Tibial nerve (tissue), 4 donors: ENCODE data around the gene CD6.

Experiments used
- EP300 ChIP-seq, 2 donors: sonication (generic); formaldehyde crosslinking; IDR thresholded peaks; one replicate each; pipeline ENCODE4 v1.6.1; 2017; ENCODE audit warnings: antibody characterized with exemption in 2 of 2, mild to moderate bottlenecking in 1 of 2
- POLR2A ChIP-seq, 2 donors: fragments of 450-650 bp; IDR thresholded peaks; one replicate each; pipeline ENCODE4 v1.6.1; 2017; ENCODE audit warnings: antibody characterized with exemption in 2 of 2, mild to moderate bottlenecking in 2 of 2, moderate library complexity in 2 of 2
- TF ChIP-seq, protein P1 (sequence below), 5 experiments: fragments of 200-600 bp in 3 of 5; fragments of 450-650 bp in 2 of 5; sonication (generic) in 3 of 5; IDR thresholded peaks; one replicate each; pipeline ENCODE4 v1.5.1; 2016 to 2019; ENCODE audit warnings: antibody characterized with exemption in 5 of 5, mild to moderate bottlenecking in 3 of 5, moderate library complexity in 2 of 5

DNA sequence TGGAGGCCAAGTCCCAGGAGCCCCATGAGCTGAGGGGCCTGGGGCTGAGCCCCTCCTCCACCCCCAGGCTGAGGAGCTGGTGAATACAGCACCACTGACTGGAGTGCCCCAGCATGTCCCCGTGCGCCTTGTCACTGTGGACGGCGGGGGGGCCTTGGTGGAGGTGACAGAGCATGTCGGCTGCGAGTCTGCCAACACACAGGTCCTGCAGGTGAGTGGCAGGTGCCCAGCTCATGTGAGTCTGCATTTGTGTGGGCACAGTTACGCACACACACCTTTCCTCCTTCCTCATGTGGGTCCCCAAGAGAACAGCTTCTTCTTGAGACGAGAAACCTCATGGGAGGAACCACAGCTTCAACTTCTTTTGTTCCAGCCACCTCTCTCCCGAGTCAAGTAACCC is 39.6 kb upstream of the CD6 start:
- TF ChIP-seq, protein P1, sequence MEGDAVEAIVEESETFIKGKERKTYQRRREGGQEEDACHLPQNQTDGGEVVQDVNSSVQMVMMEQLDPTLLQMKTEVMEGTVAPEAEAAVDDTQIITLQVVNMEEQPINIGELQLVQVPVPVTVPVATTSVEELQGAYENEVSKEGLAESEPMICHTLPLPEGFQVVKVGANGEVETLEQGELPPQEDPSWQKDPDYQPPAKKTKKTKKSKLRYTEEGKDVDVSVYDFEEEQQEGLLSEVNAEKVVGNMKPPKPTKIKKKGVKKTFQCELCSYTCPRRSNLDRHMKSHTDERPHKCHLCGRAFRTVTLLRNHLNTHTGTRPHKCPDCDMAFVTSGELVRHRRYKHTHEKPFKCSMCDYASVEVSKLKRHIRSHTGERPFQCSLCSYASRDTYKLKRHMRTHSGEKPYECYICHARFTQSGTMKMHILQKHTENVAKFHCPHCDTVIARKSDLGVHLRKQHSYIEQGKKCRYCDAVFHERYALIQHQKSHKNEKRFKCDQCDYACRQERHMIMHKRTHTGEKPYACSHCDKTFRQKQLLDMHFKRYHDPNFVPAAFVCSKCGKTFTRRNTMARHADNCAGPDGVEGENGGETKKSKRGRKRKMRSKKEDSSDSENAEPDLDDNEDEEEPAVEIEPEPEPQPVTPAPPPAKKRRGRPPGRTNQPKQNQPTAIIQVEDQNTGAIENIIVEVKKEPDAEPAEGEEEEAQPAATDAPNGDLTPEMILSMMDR (IDR thresholded peaks at IDR 0.05), result no peak
- TF ChIP-seq EP300 (IDR thresholded peaks at IDR 0.05) (no peak), POLR2A (IDR thresholded peaks at IDR 0.05) (no peak)
